GM21423 (cell line): ENCODE data around the gene ABITRAM.
"Not testable (repeated sequence)": the region's sequence is repeated elsewhere in the genome, so short reads cannot be mapped to it uniquely, and the experiment has no call there.

Experiments used
- ATAC-seq: cut with Tn5 transposase; IDR thresholded peaks from one replicate; pipeline ENCODE4 v1.9.1; 2021; ENCODE audit warnings: mild to moderate bottlenecking, moderate library complexity; ENCODE audit not compliant: unreplicated experiment

The ABITRAM gene, protein sequence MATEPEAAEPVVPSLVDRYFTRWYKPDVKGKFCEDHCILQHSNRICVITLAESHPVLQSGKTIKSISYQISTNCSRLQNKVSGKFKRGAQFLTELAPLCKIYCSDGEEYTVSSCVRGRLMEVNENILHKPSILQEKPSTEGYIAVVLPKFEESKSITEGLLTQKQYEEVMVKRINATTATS

GRCh38 chr9:108934323-108934893 lies at the start of gene ABITRAM:
Gene ABITRAM (plus strand): TSS chr9:108934400. CDS start chr9:108934487, 87 bp downstream.
- ATAC-seq: peak; percentile 79

DNA sequence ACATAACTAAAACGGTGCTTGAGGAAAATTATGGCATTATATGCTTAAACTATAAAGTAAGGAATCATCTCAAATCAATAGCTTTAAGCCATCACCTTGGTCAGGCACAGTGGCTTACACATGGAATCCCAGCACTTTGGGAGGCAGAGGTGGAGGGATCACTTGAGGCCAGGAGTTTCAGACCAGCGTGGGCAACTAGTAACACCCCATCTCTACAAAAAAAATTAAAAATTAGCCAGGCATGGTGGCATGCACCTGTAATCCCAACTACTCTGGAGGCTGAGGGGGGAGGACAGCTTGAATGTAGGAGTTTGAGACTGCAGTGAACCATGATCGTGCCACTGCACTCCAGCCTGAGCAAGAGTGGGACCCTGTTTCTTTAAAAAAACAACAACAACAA lies 49.5 kb upstream of the ABITRAM start:
- no peak for ATAC-seq

- ATAC-seq: peak; percentile 99
These were observed 48.4 kb upstream of the ABITRAM start for GRCh38 chr9:108885643-108886348.

- not testable (repeated sequence) for ATAC-seq
These were observed 47.5 kb upstream of the ABITRAM start for GRCh38 chr9:108886594-108887271.

DNA sequence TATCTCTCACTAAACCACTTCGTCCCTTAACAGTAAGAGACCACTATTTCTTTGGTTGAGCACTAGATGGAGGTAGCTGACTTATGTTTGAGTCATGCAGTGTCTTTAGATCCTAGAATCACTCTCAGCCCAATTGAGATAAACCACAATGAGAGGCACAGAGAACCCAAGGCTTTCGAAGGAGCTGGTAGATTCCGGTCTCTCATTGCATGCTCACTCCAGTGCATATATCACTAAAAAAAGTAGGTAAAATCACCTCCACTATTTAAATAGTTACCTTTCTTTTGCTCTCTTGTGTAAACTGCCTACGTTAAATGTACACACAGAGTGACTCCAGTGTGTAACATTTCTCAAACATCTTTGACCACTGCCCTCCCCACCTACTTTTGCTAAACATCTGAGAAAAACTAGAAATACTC lies 44.5 kb upstream of the ABITRAM start:
- no peak for ATAC-seq

DNA sequence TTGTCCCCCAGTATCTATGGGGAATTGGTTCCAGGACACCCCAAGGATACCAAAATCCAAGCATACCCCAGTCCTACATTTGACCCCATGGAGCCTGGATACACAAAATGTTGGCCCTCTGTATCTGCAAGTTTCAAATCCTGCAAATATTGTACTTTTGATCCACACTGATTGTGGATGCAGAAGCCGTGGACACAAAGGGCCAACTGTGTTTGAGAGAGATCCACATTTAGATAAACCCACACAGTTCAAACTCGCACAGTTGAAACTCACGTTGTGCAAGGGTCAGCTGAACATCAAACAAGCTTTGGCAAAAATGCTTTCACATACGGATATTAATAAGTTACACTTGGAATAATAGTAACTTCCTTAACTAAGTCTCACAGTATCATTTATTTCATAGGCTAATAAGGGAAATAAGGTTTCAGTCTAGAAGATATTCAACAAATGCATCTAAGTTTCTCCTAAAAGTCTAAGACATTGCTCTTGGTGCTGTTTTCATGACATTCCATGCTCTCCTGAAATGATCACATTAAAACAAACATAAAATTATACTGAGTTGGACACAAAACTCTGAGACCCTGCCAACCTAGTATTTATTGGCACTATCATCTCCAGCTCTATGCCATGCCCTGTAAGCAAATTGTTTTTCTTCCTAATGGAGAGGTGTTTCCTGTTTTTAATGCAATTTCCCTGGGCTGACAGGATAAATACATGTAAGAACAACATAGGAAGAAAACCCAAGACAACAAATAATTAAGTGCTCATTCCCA lies 39.8 kb upstream of the ABITRAM start:
- ATAC-seq: no peak

DNA sequence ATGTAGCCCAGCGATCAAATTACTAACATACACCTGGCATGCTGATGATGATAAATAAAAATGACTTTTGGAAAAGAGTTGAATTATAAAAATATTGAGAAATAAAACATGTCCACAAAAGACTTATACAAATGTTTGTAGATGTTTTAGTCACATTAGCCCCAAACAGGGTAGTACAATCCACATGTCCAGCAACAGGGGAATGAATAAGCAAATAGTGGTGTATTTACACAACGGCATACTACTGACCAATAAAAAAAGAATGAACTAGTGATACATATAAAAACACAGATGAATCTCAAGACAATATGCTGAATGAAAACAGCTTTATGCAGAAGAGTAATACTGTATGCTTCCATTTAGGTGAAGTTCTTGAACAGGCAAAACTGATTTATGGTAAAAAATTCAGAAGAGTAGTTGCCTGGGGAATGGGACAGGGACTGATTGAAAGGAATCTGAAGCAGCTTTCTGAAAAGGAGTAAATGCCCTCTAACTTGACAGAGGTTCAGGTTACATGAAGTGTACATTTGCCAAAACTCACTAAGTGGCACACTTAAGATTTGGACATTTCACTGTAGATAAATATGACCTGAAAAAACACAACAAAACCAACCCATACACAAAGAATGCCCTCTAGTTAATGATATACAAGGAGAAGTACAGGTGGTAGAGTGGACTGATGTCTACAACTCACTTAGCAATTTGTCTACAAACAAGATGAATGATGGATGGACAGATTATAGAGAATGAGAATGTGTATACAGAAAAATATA lies 36.7 kb upstream of the ABITRAM start:
- ATAC-seq: no peak

DNA sequence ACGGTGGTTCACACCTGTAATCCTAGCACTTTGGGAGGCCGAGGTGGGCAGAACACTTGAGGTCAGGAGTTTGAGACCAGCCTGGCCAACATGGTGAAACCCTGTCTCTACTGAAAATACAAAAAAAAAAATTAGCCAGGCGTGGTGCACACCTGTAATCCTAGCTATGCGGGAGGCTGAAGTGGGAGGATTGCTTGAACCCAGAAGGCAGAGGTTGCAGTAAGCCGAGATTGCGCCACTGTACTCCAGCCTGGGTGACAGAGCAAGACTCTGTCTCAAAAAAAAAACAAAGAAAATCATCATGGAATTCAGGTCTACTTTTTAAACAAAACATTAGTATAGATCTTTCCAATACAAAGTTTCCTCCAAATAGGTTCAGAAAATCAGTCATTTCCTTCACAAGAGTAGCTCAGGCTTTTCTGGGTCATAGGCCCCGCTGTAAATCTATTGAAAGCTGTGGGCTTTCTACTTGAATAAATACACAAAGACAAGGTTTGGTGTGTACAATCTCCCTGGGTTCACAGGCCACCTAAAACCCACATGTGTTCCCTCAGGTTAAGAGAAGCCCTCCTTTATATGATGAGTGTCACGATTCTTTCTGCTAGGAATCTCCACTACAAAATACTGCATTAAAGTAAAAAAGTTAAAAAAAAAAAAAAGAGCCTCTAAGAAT lies 35.0 kb upstream of the ABITRAM start:
- ATAC-seq: not testable (repeated sequence)

GRCh38 chr9:108900176-108900575 lies 34.0 kb upstream of the ABITRAM start:
- no peak for ATAC-seq

- no peak for ATAC-seq
These were observed 30.6 kb upstream of the ABITRAM start for GRCh38 chr9:108903420-108904103.

- ATAC-seq: no peak
These were observed 30.0 kb upstream of the ABITRAM start for GRCh38 chr9:108904161-108904560.

- ATAC-seq: no peak
These were observed 28.7 kb upstream of the ABITRAM start for GRCh38 chr9:108905494-108905893.

DNA sequence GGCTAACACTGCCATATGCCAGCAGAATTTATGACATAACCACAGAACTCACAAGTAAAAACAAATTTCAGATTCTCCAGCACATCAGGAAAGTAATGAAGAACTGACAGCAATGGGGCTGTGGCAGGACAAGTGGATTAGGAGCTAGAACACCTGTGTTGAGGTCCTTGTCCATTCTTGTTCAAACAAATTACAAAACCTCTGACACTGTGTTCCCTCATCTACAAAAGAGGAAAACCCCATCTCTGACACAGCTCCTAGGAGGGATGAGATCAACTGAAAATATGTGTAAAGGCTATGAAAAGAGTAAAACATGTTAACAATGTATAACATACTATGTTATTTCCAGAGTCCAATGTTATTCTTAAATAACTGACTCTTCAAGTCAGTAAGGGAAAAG lies 23.8 kb upstream of the ABITRAM start:
- ATAC-seq: no peak

- no peak for ATAC-seq
These were observed 23.3 kb upstream of the ABITRAM start for GRCh38 chr9:108910914-108911313.

DNA sequence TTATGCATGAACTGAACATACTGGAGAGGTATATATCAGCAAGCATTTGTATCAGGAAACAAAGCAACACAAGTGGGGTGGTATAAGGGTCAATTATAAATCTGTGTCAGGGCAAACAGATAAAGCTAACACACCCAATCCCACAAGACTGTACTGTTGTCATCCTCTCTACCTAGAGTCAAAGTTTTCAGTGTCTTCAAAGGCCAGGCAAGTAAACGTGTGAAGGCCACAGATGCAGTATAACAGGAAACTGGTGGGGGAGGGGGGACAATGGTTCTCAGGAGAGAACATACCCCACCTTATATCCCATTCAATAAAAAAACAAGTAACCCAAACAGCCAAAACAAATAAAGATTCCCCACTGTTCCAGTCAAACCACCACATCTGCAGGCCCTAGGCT lies 22.4 kb upstream of the ABITRAM start:
- ATAC-seq: no peak

- ATAC-seq: no peak
These were observed 20.8 kb upstream of the ABITRAM start for GRCh38 chr9:108913391-108913790.

GRCh38 chr9:108919517-108919916 lies 14.7 kb upstream of the ABITRAM start:
- ATAC-seq: no peak

DNA sequence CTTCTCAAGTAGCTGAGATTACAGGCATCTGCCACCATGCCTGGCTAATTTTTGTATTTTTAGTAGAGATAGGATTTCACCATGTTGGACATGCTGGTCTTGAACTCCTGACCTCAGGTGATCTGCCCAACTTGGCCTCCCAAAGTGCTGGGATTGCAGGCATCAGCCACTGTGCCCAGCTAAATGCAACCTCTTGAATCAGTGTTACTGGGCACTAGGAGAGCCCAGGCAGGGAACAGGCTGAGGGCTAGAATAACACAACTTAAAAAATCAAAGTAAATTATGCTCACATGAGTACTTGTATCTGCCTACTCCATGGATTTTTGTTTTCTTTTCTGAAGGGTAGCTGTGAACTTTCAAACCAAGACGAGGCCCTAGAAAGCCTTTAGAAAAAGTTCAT lies 13.8 kb upstream of the ABITRAM start:
- ATAC-seq: not testable (repeated sequence)

DNA sequence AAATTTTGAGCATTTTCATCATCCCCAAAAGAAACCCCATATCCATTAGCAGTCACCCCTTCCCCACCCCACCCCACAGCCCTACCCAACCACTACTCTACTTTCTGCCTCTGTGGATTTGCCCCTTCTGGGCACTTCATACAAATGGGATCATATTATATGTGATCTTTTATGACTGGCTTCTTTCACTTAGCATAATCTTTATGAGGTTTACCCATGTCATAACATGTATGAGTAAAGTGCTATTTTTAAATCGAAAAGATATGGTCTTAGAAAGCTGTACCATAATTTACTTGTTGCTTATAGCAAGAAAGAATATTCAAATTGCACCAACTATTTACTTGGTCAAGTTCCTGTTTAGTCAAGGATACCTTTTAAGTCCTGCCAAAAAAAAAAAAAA lies 13.0 kb upstream of the ABITRAM start:
- no peak for ATAC-seq
